GM06990 (cell line): ENCODE data around the gene RNASE9.
A peak's percentile ranks its signal among the peaks of the same experiment; 100 is the strongest.

ENCODE experiments used
- DNase-seq: peaks from one replicate; pipeline ENCODE4 v3.0.0-alpha.2; 2011; ENCODE audit not compliant: insufficient read length; ENCODE audit errors: extremely low read depth
- H3K27me3 ChIP-seq: replicated peaks from 2 replicates; pipeline ENCODE4 v1.6.0; 2011; ENCODE audit warnings: low read length; ENCODE audit not compliant: control insufficient read depth, insufficient read depth
- H3K36me3 ChIP-seq: 2 replicates; pipeline ENCODE4 v1.5.1; 2011; ENCODE audit warnings: low read length; ENCODE audit not compliant: control insufficient read depth, insufficient read depth
- H3K4me3 ChIP-seq: replicated peaks from 2 replicates; pipeline ENCODE4 v1.5.1; 2011; ENCODE audit warnings: low read depth, mild to moderate bottlenecking, control low read depth, low read length
- CTCF ChIP-seq: IDR thresholded peaks from 2 replicates; pipeline ENCODE4 v1.5.1; 2011; ENCODE audit warnings: low read length, control low read depth, mild to moderate bottlenecking, inconsistent platforms; ENCODE audit not compliant: insufficient read depth, poor library complexity, severe bottlenecking

RNASE9 gene

GRCh38 chr14:20548414-20549158, 12.3 kb downstream of the RNASE9 start:
- peaks cover 2% of the 10 kb centered on the region for H3K27me3 ChIP-seq
- DNase-seq = no peak
- no peak overlapping the region for H3K4me3 ChIP-seq
- no peaks in the 10 kb centered on the region for H3K36me3 ChIP-seq
- no peak for TF ChIP-seq CTCF

DNA sequence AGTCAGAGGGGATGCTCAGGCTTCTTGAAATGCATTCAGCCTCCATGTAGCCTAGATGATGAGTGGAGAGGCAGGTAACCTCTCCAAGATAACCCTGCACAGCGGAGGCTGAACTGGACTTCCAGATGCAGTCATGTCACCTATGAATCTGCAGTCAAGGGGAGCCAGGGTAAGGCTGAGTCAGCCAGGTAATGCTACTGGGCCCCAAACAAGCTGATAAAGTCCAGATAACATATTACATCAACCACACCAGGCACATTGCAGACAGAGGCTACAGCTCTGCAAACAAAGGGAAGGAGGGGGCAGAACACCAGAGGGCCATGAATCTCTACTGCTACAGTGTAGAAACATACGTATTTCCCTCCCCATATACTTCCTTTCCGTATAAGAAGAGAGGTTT, 14.0 kb downstream of the RNASE9 start:
- Histone ChIP-seq H3K36me3 (no peaks in the 10 kb centered on the region), H3K27me3 (peaks cover 2% of the 10 kb centered on the region), H3K4me3 (no peak overlapping the region)
- no peak for DNase-seq
- TF ChIP-seq CTCF = no peak

DNA sequence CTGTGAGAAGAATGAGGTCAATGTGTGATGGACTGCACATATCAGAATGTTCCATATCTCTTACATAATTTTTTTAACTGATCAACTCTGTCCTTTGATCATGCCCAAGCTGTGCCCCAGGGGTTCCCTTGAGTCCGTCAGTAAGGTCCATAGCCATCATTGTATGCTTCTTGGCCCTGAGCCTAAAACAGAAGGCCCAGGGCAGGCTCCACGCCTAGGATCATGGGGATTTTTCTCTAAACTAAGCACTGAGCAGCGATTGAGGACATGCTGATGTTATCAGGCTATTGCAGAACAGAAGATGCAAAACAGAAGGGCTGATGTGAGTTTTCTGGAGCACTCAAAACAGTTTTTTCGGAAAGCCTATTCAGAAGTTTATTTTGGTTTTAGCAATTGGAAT, 20.9 kb downstream of the RNASE9 start:
- Histone ChIP-seq H3K27me3 (no peaks in the 10 kb centered on the region), H3K4me3 (no peak overlapping the region), H3K36me3 (no peaks in the 10 kb centered on the region)
- DNase-seq = no peak
- TF ChIP-seq CTCF = no peak

GRCh38 chr14:20530771-20531571, 29.9 kb downstream of the RNASE9 start:
- Histone ChIP-seq H3K4me3 (no peak overlapping the region), H3K36me3 (no peaks in the 10 kb centered on the region), H3K27me3 (no peaks in the 10 kb centered on the region)
- DNase-seq = peak; percentile 13
- TF ChIP-seq CTCF = peak; percentile 84

DNA sequence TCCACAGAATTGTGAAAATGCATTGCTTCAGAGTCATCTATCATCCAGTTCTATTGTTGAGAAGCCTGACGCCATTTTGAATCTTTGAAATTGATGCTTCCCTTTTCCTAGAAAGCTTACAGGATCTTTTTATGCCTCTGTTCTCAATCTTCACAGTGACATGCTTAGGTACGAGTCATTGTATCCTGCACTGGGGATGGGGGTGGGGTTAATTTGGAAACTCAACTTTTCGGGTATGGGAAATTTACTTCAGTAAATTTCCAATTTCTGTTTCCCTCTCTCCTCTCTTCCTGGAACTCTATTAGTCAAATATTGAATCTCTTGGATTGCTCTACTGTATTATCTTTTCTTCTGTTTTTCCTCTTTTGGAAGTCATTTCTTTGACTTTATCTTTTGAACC, 31.0 kb downstream of the RNASE9 start:
- no peak for TF ChIP-seq CTCF

More for the DNA sequence above, 31.0 kb downstream of the RNASE9 start:
- H3K36me3 ChIP-seq = no peaks in the 10 kb centered on the region
- H3K4me3 ChIP-seq = no peak overlapping the region
- DNase-seq = no peak
- H3K27me3 ChIP-seq = no peaks in the 10 kb centered on the region
